SU-DHL-6 (cell line): Measurements from ENCODE around the gene FOXO3.

Experiments
- EZH2phosphoT487 ChIP-seq: fragments of 200-600 bp; sonication (generic), shearing (Covaris generic); conservative IDR thresholded peaks from 2 replicates; pipeline ENCODE4 v1.6.1; 2018; ENCODE audit warnings: mild to moderate bottlenecking, antibody characterized with exemption, low read length, moderate library complexity, mixed read lengths
- TF ChIP-seq, protein P1 (sequence below): fragments of 200-600 bp; sonication (generic); IDR thresholded peaks from one replicate; pipeline ENCODE4 v1.5.1; 2017; ENCODE audit warnings: antibody characterized with exemption, mild to moderate bottlenecking, low read length, moderate library complexity; ENCODE audit not compliant: insufficient read depth, poor library complexity, severe bottlenecking

DNA sequence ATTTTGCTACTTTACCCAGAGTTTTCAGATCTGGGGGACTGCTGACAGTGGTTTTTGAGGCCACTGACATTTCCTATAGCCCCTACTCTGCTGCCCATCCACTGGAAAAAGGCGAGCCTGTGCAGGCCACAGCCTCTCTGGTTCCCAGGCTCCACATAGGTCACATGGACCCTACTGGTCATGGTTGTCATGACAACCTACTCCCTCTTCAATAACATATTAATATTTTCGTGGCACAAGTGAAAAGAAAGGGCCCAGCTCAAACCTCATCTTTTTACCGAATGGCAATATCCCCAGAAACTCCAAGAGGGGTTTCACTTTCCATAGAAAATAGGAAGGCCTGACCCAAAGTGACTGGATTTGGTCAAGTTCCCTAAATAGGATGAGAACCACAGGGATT lies 11.0 kb upstream of the FOXO3 start:
- TF ChIP-seq, protein P1, sequence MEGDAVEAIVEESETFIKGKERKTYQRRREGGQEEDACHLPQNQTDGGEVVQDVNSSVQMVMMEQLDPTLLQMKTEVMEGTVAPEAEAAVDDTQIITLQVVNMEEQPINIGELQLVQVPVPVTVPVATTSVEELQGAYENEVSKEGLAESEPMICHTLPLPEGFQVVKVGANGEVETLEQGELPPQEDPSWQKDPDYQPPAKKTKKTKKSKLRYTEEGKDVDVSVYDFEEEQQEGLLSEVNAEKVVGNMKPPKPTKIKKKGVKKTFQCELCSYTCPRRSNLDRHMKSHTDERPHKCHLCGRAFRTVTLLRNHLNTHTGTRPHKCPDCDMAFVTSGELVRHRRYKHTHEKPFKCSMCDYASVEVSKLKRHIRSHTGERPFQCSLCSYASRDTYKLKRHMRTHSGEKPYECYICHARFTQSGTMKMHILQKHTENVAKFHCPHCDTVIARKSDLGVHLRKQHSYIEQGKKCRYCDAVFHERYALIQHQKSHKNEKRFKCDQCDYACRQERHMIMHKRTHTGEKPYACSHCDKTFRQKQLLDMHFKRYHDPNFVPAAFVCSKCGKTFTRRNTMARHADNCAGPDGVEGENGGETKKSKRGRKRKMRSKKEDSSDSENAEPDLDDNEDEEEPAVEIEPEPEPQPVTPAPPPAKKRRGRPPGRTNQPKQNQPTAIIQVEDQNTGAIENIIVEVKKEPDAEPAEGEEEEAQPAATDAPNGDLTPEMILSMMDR: no peak
- TF ChIP-seq EZH2phosphoT487: no peak
